ENCODE results near the gene ANKRD45. TPM values are rescaled to one million over a fixed set of nuclear protein-coding genes. Genes with fewer than 3 reads are reported as not detected.
"Not testable (repeated sequence)": the region's sequence is repeated elsewhere in the genome, so short reads cannot be mapped to it uniquely, and the experiment has no call there.

ANKRD45 gene
- total and polyA plus RNA-seq, 7 donors, result 0.05 TPM; not detected in 6

GRCh38 chr1:173638043-173639021 is 31.3 kb downstream of the ANKRD45 start:
- Histone ChIP-seq H3K36me3 (ENCODE audit: insufficient read depth in 1 of 2, low read depth in 1 of 2) (no peaks in the 10 kb centered on the region), H3K9me3 (no peaks in the 10 kb centered on the region), H3K4me1 (no peaks in the 10 kb centered on the region), H3K4me3 (no peak overlapping the region), H3K27ac (no peak overlapping the region), H3K27me3 (ENCODE audit: insufficient read depth in 3 of 3, low read length in 2 of 3) (no peaks in the 10 kb centered on the region)
- no peak for DNase-seq
- TF ChIP-seq CTCF (IDR thresholded peaks at IDR 0.05), result no peak
- ATAC-seq, result no peak
- intact Hi-C loops (cut with DNase I), result no loop called here
- 77 to 83% (median 82%) methylated on average over 12 of the region's 12 CpGs for WGBS, 3 donors

- H3K27me3 ChIP-seq (ENCODE audit: insufficient read depth in 3 of 3, low read length in 2 of 3); H3K27ac ChIP-seq; H3K36me3 ChIP-seq (ENCODE audit: insufficient read depth in 1 of 2, low read depth in 1 of 2); H3K4me1 ChIP-seq; H3K9me3 ChIP-seq; H3K4me3 ChIP-seq; DNase-seq; intact Hi-C loops (cut with DNase I); ATAC-seq: not testable (repeated sequence)
- 84 to 91% (median 88%) methylated on average over 6 of the region's 6 CpGs for WGBS, 3 donors
These were observed 32.2 kb downstream of the ANKRD45 start for GRCh38 chr1:173637236-173638042.

GRCh38 chr1:173635116-173635515 is 34.5 kb downstream of the ANKRD45 start, which contains the start of gene TEX50:
Gene TEX50 (plus strand): TSS chr1:173635338. CDS start chr1:173635522, 184 bp downstream.
- DNase-seq (no peak), ATAC-seq (no peak)
- Histone ChIP-seq H3K4me3 (no peak within 1 kb of the TSS), H3K27ac (no peak within 1 kb of the TSS), H3K9me3 (no peaks in the 10 kb centered on the region), H3K36me3 (ENCODE audit: insufficient read depth in 1 of 2, low read depth in 1 of 2) (no peaks in the 10 kb centered on the region), H3K27me3 (ENCODE audit: insufficient read depth in 3 of 3, low read length in 2 of 3) (no peaks in the 10 kb centered on the region), H3K4me1 (no peaks in the 10 kb centered on the region)
- WGBS, 3 donors, result 75 to 85% (median 83%) methylated on average over 1 of the region's 1 CpG
- TF ChIP-seq CTCF (IDR thresholded peaks at IDR 0.05), result no peak
- intact Hi-C loops (cut with DNase I), result no loop called here

GRCh38 chr1:173628888-173629287 is 40.8 kb downstream of the ANKRD45 start:
- no peak overlapping the region for H3K4me3 ChIP-seq
- H3K27ac ChIP-seq, result no peak overlapping the region
- no peaks in the 10 kb centered on the region for H3K36me3 ChIP-seq (ENCODE audit: insufficient read depth in 1 of 2, low read depth in 1 of 2)
- H3K4me1 ChIP-seq, result no peaks in the 10 kb centered on the region
- no peak for TF ChIP-seq CTCF (IDR thresholded peaks at IDR 0.05)
- ATAC-seq, result no peak
- H3K9me3 ChIP-seq, result no peaks in the 10 kb centered on the region
- no peaks in the 10 kb centered on the region for H3K27me3 ChIP-seq (ENCODE audit: insufficient read depth in 3 of 3, low read length in 2 of 3)
- DNase-seq, result no peak
- 73 to 85% (median 82%) methylated on average over 3 of the region's 3 CpGs for WGBS, 3 donors
- intact Hi-C loops (cut with DNase I), result no loop called here

- no peaks in the 10 kb centered on the region for H3K27me3 ChIP-seq (ENCODE audit: insufficient read depth in 3 of 3, low read length in 2 of 3)
- H3K36me3 ChIP-seq (ENCODE audit: insufficient read depth in 1 of 2, low read depth in 1 of 2), result no peaks in the 10 kb centered on the region
- H3K27ac ChIP-seq, result no peak overlapping the region
- no peaks in the 10 kb centered on the region for H3K9me3 ChIP-seq
- DNase-seq (no peak), ATAC-seq (no peak)
- H3K4me3 ChIP-seq, result no peak overlapping the region
- no peak for TF ChIP-seq CTCF (IDR thresholded peaks at IDR 0.05)
- H3K4me1 ChIP-seq, result no peaks in the 10 kb centered on the region
- intact Hi-C loops (cut with DNase I), result no loop called here
These were observed 42.4 kb downstream of the ANKRD45 start for GRCh38 chr1:173627269-173627668.

All from psoas muscle (tissue), 8 donors.